HG03457 (cell line): ENCODE measurements around the gene NFE2.

ENCODE experiments used
- ATAC-seq: cut with Tn5 transposase; IDR thresholded peaks from one replicate; pipeline ENCODE4 v1.9.1; 2021; ENCODE audit warnings: moderate number of reproducible peaks; ENCODE audit not compliant: unreplicated experiment

NFE2 gene

GRCh38 chr12:54253240-54253639 lies 47.6 kb downstream of the NFE2 start:
- no peak for ATAC-seq

DNA sequence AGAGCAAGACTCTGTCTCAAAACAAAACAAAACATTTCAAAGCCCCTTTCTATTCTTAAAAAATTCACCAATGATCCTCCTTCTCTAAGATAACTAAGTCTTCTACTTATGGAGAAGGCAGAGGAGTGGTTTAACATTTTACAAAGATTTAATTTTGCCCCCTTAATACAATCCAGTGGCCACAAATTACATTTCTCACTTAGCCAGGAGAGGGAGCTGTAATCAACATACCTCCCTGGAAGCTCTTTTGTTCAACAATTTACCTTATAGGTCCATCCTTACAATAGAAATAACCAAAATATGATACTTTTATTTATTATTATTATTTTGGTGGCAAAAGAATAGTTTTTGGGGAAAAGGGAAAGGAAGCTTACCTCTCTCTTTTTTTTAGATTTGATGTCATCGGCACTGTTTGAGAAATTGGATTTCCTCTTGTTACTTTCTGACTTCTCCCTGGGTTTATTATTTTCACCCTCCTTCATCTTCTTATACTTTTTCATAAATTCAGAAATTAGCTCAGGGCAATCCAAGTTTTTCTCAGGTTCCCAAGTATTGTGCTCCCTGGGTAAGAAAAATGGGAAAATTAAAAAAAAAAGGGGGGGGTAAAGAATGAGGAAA lies 49.0 kb downstream of the NFE2 start:
- no peak for ATAC-seq

- no peak for ATAC-seq
Measured at GRCh38 chr12:54249489-54249888, 51.3 kb downstream of the NFE2 start.

- no peak for ATAC-seq
Measured at GRCh38 chr12:54246011-54246641, 54.7 kb downstream of the NFE2 start.
